ENCODE data around the gene CASP8.
"Not testable (repeated sequence)": the region's sequence is repeated elsewhere in the genome, so short reads cannot be mapped to it uniquely, and the experiment has no call there.

Gene CASP8

DNA sequence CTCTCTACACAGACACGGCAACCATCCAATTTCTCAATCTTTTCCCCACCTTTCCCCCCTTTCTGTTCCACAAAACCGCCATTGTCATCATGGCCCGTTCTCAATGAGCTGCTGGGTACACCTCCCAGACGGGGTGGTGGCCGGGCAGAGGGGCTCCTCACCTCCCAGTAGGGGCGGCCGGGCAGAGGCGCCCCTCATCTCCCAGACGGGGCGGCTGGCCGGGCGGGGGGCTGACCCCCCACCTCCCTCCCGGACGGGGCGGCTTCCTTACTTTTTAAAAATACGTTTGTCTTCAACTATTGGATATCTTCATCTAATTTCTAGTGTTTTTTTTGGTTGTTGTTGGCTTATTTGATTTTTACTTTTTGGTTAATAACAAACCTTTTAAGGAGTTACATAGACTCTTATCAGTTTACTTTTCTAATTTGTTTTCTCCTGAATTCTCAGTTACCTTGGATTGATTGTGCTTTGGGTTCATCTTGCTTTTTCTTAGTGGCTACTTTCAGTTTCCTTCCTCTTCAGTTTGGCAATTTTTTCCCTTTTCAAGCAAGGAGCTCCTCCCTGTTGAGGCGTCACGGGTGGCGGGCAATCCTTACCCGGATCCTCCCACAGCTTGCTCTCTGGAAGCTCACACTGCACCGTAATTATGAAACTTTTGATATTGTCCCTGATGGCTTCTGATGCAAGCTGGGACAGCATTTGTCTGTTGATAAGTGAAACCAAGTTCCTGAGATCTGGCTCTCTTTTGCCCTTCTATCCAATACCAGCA, 21.0 kb upstream of the CASP8 start:
- DNase-seq (ENCODE audit: extremely low spot score, insufficient read length, low read depth); FAIRE-seq: not testable (repeated sequence)

DNA sequence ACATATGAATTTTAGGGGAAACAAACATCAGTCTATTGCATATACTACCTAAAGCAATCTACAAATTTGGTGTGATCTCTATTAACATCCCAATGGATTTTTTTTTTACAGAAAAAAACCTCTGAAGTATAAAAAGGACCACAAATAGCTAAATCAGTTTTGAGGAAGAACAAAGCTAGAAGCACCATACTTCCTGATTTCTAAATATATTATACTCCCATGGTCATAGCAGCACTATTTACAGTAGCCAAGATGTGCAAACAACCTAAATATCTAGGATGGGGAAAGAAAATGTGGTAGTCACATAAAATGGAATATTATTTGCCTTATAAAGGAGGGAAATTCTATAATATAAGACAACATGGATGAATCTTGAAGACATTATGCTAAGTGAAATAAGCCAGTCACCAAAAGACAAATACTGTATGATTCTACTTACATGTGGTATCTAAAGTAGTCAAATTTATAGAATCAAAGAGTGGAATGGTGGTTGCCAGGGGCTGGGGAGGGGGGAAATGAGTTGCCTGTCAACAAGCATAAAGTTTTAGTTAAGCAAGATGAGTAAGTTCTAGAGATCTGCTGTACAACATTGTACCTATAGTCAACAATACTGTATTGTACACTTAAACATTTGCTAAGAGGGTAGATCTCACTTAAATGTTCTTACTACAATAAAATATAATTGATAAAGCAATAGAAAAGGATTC, 17.6 kb upstream of the CASP8 start:
- FAIRE-seq (no peak), DNase-seq (ENCODE audit: extremely low spot score, insufficient read length, low read depth) (no peak)

DNA sequence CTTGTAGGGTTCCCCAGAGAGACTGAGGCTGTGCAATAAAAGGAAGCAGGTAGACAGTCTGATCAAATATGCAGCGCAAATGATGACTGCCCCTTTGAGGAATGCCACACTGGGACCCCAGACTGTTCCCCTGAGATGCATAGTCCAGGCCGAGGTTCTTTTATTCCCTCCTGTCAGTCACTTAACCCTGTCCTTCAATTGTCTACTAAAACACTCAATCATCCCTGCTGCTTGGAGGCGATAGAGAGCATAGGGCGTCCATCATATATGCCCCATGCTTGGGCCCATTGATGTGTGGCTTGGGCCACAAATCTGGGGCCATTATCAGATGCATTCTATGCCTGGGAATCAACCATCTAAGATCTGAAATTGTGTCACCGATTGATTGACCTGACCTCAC, 15.5 kb upstream of the CASP8 start:
- DNase-seq (ENCODE audit: extremely low spot score, insufficient read length, low read depth) (no peak), FAIRE-seq (no peak)

DNA sequence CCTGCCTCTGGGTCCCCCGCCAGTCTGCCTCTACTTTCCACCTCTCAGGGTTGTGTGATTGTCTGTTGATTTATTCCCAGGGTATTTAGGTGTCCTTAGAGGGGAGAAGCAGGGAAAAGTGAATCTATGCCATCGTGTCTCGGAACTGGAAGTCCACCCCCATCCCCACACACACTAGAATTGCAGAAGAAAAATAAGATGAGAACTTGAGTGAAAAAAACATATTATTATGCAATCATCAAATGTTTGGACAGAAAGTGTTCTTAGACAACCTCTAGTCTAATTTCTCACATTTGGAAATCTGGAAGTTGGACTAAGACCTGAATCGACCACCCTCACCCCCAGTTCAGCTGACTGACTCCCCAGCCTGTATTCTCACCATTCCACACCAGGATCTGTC, 14.1 kb upstream of the CASP8 start:
- FAIRE-seq, result no peak

DNA sequence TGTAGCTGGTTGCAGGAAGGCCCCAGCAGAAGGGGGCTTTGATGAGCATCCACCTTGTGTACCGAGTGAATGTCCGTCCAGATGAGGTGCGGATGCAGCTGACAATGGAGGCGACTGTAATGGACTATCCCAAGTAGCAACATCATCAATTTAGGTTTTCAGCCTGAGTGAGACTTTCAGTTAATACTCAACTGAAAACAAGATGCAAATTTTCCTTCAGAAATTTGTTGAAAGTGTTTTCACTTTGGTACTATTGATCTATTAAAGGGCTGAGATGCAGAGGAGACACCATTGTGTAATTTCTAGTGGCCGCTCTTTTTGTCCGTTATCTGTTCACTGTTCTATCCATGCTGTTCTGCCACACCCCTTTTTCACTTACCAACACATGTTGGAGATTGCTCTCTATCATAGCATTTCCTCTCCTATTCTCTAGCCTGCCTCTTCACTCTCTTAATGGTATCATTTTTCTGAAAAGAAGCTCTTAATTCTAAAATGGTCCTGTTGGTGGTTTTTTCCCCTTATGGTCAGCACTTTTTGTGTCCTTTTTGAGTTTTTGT, 12.0 kb upstream of the CASP8 start:
- DNase-seq (ENCODE audit: extremely low spot score, insufficient read length, low read depth), result no peak
- peak; percentile 66 for FAIRE-seq

More for the DNA sequence above, 14.1 kb upstream of the CASP8 start:
- no peak for DNase-seq (ENCODE audit: extremely low spot score, insufficient read length, low read depth)

DNA sequence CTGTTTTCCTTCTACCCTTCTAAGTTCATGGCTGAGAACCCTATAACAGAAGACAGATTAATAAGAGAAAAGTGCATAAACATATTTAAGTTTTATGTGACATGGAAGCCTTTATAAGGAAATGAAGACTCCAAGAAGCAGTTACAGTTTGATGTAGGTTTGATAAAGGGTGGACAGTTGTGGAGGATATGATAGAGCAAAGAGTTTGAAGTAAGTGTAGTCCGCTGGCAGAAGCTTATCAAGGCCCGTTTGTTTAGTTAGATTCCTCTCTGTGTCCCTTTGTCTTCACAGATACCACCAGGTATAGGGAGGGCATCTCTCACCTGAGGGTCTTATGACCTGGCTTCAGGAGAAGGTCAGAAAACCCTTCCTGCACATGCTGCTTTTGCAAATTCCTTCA, 10.4 kb upstream of the CASP8 start:
- no peak for FAIRE-seq
- no peak for DNase-seq (ENCODE audit: extremely low spot score, insufficient read length, low read depth)

DNA sequence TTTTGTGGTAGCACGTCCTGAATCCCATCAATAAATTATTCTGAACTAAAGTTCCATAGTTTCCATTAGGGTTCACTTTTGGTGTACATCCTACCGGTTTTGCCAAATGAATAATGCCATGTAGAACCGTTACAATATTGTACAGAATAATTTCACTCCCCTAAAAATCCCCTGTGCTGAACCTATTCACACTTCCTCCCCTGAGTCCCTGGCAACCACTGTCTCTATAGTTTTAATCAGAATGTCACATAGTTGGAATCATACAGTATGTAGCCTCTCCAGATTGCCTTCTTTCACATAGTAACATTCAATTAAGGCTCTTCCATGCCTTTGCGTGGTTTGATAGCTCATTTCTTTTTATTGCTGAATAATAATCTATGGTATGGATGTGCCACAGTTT, 9.6 kb upstream of the CASP8 start:
- DNase-seq (ENCODE audit: extremely low spot score, insufficient read length, low read depth), result no peak
- no peak for FAIRE-seq

DNA sequence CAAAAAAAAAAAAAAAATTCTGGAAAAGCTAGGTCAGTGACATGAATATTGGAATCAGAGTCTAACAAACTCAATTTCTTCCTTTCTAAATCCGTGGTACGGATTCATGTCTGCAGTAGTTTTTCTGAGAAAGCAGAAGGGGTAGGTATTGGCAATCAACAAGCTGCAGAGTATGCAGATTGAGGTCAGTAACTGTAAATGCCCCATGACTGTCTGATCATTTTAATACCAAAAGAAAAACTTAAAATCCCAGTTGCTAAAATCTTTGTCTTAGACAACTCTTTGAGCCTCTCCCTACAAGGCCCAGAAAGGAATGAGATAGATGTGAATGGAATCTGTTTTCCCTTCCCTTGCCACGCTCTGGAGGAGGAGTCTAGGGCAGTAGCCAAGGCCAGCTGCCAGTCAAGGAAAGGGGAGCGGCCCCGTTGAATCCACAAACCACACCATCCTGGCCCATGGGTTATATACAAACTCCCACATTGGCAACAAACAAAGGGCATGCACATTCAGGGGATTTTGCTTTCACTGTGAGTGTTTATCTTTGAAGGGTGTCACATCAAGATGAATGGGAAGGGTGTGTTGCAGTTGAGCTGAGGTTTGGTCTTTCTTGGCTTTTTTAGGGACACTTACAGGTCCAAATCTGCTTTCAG, 6.1 kb upstream of the CASP8 start:
- no peak for DNase-seq (ENCODE audit: extremely low spot score, insufficient read length, low read depth)
- no peak for FAIRE-seq

DNA sequence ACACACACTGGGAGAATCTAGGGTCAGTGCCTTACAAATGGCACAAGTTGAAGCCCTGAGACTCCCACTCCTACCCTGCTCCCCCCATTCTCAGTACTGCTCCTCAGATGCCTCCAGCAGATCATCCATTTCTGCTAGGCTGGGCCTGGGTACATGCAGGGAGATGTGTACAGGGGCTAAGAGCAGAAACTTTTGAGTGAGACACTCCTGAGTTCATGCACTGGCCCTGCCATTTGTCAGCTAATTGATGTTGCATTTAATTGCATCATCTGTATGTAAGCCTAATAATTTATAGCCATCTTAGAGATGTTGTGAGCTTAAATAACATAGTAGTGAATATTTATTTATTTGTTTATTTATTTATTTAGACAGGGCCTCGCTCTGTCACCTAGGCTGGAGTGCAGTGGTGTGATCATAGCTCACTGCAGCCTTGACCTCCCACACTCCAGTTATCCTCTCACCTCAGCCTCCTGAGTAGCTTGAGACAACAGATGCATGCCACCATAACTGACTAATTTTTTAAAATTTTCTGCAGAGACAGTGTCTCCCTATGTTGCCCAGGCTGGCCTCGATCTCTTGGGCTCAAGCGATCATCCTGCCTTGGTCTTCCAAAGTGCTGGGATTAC, 4.8 kb upstream of the CASP8 start:
- no peak for DNase-seq (ENCODE audit: extremely low spot score, insufficient read length, low read depth)
- FAIRE-seq, result no peak

DNA sequence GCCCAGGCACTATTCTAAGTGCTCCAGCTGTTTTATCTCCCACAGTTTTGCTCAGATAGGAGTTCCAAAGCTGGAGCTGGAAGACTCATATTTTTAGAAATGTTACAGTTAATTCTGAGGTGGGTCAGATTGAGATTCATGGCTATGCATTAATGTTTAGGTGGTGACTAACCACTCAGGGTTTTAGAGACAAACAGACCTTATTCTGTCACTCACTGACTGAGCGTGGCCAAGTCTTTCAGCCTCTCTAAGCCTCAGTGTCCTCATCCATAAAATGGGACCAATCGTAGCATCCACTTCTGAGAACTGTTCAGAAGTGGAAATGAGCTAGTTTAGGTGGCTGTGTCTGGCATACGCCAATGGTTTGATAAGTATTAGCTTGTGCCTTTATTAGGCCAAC, 4.3 kb upstream of the CASP8 start:
- FAIRE-seq, result no peak
- DNase-seq (ENCODE audit: extremely low spot score, insufficient read length, low read depth), result no peak

DNA sequence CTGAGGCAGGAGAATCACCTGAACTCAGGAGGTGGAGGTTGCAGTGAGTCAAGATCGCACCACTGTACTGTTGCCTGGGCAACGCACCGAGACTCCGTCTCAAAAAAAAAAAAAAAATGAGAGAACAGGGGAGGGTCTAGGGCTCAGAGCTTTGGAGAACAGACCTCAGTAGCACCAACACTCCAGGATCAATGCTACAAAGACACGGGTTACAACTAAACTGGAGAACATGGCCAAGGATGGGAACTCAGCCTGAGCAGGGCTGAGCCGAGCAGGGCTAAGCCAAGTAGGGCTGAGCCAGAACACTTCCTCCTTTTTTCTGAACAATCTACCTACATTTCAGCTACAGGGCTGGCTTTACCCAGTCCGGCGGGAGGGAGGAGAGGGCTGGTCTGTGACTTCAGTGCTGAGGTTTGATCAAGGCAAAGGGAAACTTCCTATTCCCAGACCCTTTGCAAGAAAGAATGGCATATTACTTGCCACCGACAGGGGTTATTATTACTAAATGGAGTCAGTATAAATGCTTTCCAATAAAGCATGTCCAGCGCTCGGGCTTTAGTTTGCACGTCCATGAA, 2.9 kb upstream of the CASP8 start:
- no peak for FAIRE-seq
- DNase-seq (ENCODE audit: extremely low spot score, insufficient read length, low read depth), result no peak

DNA sequence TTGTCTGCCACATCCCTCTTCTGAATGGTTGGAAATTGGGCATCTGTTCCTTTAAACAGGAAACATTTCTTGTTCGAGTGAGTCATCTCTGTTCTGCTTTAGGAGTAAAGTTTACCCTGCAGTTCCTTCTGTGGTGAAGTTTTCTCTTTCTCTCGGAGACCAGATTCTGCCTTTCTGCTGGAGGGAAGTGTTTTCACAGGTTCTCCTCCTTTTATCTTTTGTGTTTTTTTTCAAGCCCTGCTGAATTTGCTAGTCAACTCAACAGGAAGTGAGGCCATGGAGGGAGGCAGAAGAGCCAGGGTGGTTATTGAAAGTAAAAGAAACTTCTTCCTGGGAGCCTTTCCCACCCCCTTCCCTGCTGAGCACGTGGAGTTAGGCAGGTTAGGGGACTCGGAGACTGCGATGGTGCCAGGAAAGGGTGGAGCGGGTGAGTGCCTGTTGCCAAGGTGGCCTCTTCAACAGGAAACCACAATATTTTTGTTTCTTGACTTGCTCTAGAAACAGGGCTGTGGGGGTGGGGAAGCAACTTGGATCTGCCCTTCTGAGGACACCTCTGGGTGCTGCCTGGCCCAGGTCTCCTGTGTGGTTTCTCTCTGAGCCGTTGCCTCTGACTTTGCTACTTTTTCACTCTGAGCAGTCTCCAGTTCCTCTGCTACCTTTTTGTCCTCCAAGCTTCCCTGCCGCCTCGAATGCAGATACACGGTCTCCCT, 2.2 kb upstream of the CASP8 start:
- FAIRE-seq (peak; percentile 94), DNase-seq (ENCODE audit: extremely low spot score, insufficient read length, low read depth) (no peak)

DNA sequence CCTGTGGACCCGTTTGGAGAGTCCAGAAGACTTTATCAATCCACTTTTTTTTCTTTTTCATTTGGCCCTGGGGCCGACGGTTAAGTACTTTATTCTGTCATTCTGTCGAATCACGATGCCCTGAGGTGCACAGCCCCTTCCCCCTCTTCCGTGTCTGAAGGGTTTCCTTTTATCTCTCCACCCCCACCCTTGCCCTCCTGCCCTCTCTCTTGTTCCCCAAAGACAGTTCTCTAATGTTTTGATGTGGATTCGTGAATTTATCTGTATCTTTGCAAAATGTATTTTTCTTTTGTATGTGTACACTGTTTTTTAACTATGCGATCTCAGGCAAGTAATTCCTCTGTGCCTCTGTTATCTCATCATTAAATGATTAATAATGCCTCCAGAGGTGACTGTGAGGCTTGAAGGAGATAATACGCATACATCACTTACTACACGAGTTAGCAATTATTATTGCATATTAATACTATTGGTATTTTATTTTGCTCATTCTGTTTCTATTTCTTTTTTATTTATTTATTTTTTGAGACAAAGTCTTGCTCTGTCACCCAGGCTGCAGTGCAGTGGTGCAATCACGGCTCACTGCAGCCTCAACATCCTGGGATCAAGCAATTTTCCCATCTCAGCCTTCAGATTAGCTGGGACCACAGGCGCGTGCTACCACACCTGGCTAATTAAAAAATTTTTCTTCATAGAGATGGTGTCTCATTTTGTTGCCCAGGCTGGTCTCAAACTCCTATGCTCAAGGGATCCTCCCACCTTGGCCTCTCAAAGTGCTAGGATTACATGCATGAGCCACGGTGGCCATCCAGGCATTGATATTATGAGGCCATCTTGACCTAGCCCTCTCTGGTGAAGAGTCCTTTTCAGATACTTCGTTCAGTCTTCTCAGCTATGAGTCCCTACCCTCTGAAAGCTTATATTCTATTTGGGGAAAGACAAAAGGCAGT, 1.4 kb upstream of the CASP8 start:
- DNase-seq (ENCODE audit: extremely low spot score, insufficient read length, low read depth) (no peak), FAIRE-seq (no peak)

DNA sequence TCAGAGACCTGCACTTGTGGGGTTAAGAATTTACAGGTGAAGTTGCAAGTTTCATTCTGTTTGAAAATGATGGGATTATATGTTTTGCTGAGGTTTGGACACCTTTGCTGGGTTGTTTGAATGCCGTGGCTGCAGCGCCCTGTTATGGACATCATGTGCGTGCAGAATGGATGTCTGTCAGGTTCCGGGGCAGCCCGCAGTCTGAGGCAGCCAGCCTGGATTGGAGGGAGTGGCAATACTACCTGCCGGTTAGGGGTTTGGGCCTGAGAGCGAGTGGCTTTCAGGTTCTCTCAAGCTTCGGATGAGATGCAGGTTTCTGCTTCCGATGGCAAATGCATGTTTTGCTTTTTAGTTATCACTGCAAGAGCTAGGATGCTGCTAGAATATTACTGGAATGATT, 1.1 kb downstream of the CASP8 start:
- no peak for FAIRE-seq
- DNase-seq (ENCODE audit: extremely low spot score, insufficient read length, low read depth), result no peak

DNA sequence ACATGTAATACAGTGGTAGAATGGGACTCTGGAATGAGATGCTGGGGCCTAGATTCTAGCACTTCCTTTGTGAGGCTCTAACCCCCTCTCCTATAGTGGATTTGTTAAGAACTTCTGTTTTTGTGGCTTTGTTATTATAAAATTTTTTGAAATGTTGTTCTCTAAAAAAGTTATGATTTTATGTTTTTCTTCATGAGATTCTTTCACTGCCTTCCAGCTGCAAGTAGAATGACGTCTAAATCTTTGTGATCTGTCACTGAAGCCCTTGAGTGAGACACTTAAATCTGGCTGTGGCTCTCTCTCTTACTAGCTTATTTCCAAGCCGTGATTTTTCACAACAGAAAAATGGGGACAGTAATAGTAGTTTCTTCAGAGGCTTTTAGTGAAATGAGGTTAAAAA, 1.6 kb downstream of the CASP8 start:
- FAIRE-seq, result no peak
- DNase-seq (ENCODE audit: extremely low spot score, insufficient read length, low read depth), result no peak

DNA sequence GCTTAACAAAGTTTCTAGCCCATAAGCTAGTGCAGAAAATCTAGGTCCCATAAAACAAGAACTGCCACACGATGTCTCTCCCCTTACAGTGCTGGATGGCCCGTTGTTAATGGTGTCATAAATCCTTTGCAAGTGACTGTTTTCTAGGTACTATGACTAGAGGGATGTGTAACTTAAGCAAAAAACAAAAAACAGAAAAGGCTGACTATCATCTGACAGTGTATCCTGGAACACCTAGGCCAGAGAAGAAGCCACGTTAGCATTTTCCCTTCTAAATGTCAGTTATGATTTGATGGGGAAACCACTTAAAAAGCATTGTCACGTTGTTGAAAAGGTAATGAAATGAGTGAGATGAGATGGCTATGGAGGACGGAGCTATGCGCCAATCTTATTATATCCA, 2.4 kb downstream of the CASP8 start:
- FAIRE-seq (no peak), DNase-seq (ENCODE audit: extremely low spot score, insufficient read length, low read depth) (no peak)

DNA sequence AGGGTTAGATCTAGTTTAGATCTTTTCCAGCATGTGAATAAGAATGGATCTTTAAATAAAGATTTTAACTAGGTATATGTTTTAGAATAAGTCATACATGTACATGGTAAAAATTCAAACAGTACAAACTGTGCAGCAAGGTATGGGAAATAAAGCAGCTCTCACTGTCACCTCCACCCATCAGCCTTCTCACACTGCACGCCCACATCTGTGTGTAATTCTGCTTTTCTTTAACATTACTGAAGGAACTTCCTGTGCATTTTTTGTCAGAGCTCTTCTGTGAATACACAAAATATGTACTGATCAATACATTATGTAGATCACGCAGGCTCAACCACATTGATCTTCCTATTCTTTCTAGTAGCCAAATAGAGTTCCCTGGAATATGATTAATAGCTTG, 3.4 kb downstream of the CASP8 start:
- FAIRE-seq (peak; percentile 81), DNase-seq (ENCODE audit: extremely low spot score, insufficient read length, low read depth) (no peak)

DNA sequence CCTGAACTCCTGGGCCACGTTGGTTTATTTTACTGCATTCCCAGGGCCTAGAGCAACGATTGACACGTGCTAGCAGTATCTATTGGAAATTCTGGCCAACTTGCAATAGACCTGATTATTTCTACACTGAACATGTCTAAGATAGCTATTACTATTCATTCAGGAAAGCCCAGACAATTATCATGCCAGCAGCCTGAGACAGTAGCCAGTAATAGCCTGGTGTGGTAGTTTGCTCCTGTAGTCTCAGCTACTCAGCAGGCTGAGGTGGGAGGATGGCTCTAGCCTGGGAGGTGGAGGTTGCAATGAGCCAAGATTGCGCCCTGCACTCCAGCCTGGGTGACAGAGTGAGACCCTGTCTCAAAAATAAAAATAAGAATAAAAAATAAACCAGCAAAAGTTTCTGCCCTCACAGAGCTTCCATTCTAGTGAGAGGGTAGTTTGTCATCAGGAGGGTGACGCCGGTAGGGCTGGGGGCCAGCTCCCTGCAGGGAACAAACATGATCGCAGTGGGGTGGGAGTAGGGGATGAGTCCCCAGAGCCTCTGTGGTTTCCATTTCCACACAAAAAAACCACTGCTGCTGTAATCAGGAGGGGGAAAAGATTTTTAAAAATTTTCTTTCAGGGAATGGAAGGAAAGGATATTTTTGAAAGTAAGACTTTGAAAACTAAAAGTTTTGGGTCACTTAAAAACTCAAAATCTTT, 4.3 kb downstream of the CASP8 start:
- no peak for DNase-seq (ENCODE audit: extremely low spot score, insufficient read length, low read depth)
- FAIRE-seq, result no peak

Data from GM18507 (cell line).